Glomerular endothelial cell (primary cell): ENCODE data around the gene MYO1D. TPM values are rescaled to one million over a fixed set of nuclear protein-coding genes. Genes with fewer than 3 reads are reported as not detected.
"Not testable (repeated sequence)": the region's sequence is repeated elsewhere in the genome, so short reads cannot be mapped to it uniquely, and the experiment has no call there.

ENCODE experiments used
- DNase-seq: peaks from one replicate; pipeline ENCODE4 v3.0.0-alpha.2; 2011; ENCODE audit warnings: low read depth, low spot score; ENCODE audit errors: extremely low read depth
- total RNA-seq: library from RNA; depleted of rRNA; stranded (reverse); fragments of >200 nt; gene quantifications from 2 replicates; pipeline ENCODE4 v1.2.3, GENCODE V29; 2015

Gene MYO1D
- total RNA-seq, 1 donor from 2014 or later, result 73.7 TPM

GRCh38 chr17:32821987-32822934 is 54.7 kb downstream of the MYO1D start:
- not testable (repeated sequence) for DNase-seq

GRCh38 chr17:32820440-32820839 is 56.5 kb downstream of the MYO1D start:
- DNase-seq, result no peak

- no peak for DNase-seq
Measured at GRCh38 chr17:32819787-32820186, 57.1 kb downstream of the MYO1D start.

- DNase-seq, result no peak
Measured at GRCh38 chr17:32819035-32819434, 57.9 kb downstream of the MYO1D start.

- DNase-seq, result no peak
Measured at GRCh38 chr17:32815460-32815859, 61.5 kb downstream of the MYO1D start.

- no peak for DNase-seq
Measured at GRCh38 chr17:32814836-32815235, 62.1 kb downstream of the MYO1D start.

GRCh38 chr17:32813021-32813420 is 63.9 kb downstream of the MYO1D start:
- no peak for DNase-seq

GRCh38 chr17:32810690-32811089 is 66.2 kb downstream of the MYO1D start:
- DNase-seq, result no peak

- no peak for DNase-seq
Measured at GRCh38 chr17:32807577-32807976, 69.3 kb downstream of the MYO1D start.

GRCh38 chr17:32806646-32807045 is 70.3 kb downstream of the MYO1D start:
- DNase-seq, result no peak

GRCh38 chr17:32805029-32805976 is 71.6 kb downstream of the MYO1D start:
- DNase-seq, result no peak

GRCh38 chr17:32803544-32803943 is 73.4 kb downstream of the MYO1D start:
- DNase-seq, result no peak

- no peak for DNase-seq
Measured at GRCh38 chr17:32802306-32802705, 74.6 kb downstream of the MYO1D start.

GRCh38 chr17:32801641-32802040 is 75.3 kb downstream of the MYO1D start:
- DNase-seq, result no peak

GRCh38 chr17:32801193-32801592 is 75.7 kb downstream of the MYO1D start:
- DNase-seq, result no peak

- DNase-seq, result no peak
Measured at GRCh38 chr17:32798938-32799337, 78.0 kb downstream of the MYO1D start.

- no peak for DNase-seq
Measured at GRCh38 chr17:32795339-32795979, 81.5 kb downstream of the MYO1D start.

- DNase-seq, result no peak
Measured at GRCh38 chr17:32794533-32795246, 82.2 kb downstream of the MYO1D start.

GRCh38 chr17:32793841-32794240 is 83.1 kb downstream of the MYO1D start:
- no peak for DNase-seq

- DNase-seq, result no peak
Measured at GRCh38 chr17:32792207-32792606, 84.7 kb downstream of the MYO1D start.
